ENCODE results near the gene TSPAN7. TPM values are rescaled to one million over a fixed set of nuclear protein-coding genes. Genes with fewer than 3 reads are reported as not detected.

TSPAN7 gene
- 10 to 100 TPM; 10.7 to 25.7 (median 16.0) TPM for total RNA-seq

GRCh38 chrX:38561126-38561868, at the start of gene TSPAN7:
Gene TSPAN7, plus strand, starts transcription at chrX:38561542. Its CDS starts 5 bp downstream, at chrX:38561547.
- Histone ChIP-seq H3K27ac (no peak within 1 kb of the TSS), H3K36me3 (no peaks in the 10 kb centered on the region), H3K4me1 (peaks cover 4% of the 10 kb centered on the region), H3K9me3 (no peaks in the 10 kb centered on the region), H3K27me3 (no peaks in the 10 kb centered on the region), H3K4me3 (peak within 1 kb of the TSS; percentile 52)
- peak; percentile 81 to 82 for DNase-seq (ENCODE audit: low spot score in 2 of 2)
- WGBS: 59% methylated on average over 66 of the region's 78 CpGs
- TF ChIP-seq POLR2A (IDR thresholded peaks at IDR 0.05): no peak
- no peak for TF ChIP-seq CTCF (IDR thresholded peaks at IDR 0.05)
- TF ChIP-seq POLR2AphosphoS5 (IDR thresholded peaks at IDR 0.05): no peak
- TF ChIP-seq EP300 (IDR thresholded peaks at IDR 0.05): no peak

- TF ChIP-seq POLR2A (IDR thresholded peaks at IDR 0.05) (no peak), CTCF (IDR thresholded peaks at IDR 0.05) (no peak), POLR2AphosphoS5 (IDR thresholded peaks at IDR 0.05) (no peak), EP300 (IDR thresholded peaks at IDR 0.05) (no peak)
- DNase-seq (ENCODE audit: low spot score in 2 of 2): no peak
- H3K4me1 ChIP-seq: no peaks in the 10 kb centered on the region
- H3K27me3 ChIP-seq: no peaks in the 10 kb centered on the region
- no peaks in the 10 kb centered on the region for H3K9me3 ChIP-seq
- no peak overlapping the region for H3K27ac ChIP-seq
- no peak overlapping the region for H3K4me3 ChIP-seq
- WGBS: 56% methylated on average over 5 of the region's 5 CpGs
- H3K36me3 ChIP-seq: no peaks in the 10 kb centered on the region
These were observed 48.1 kb upstream of the TSPAN7 start for GRCh38 chrX:38513112-38513742.

GRCh38 chrX:38514016-38514854, 47.1 kb upstream of the TSPAN7 start:
- Histone ChIP-seq H3K9me3 (no peaks in the 10 kb centered on the region), H3K27me3 (no peaks in the 10 kb centered on the region), H3K27ac (no peak overlapping the region)

GRCh38 chrX:38515291-38515690, 46.1 kb upstream of the TSPAN7 start:
- no peaks in the 10 kb centered on the region for H3K36me3 ChIP-seq
- no peak overlapping the region for H3K27ac ChIP-seq
- no peaks in the 10 kb centered on the region for H3K9me3 ChIP-seq
- TF ChIP-seq POLR2A (IDR thresholded peaks at IDR 0.05): no peak
- TF ChIP-seq EP300 (IDR thresholded peaks at IDR 0.05): no peak
- no peak for TF ChIP-seq POLR2AphosphoS5 (IDR thresholded peaks at IDR 0.05)
- no peak for TF ChIP-seq CTCF (IDR thresholded peaks at IDR 0.05)
- no peaks in the 10 kb centered on the region for H3K27me3 ChIP-seq
- 79% methylated on average over 1 of the region's 1 CpG for WGBS
- no peak overlapping the region for H3K4me3 ChIP-seq
- DNase-seq (ENCODE audit: low spot score in 2 of 2): no peak
- H3K4me1 ChIP-seq: no peaks in the 10 kb centered on the region

More at GRCh38 chrX:38514016-38514854, 47.1 kb upstream of the TSPAN7 start:
- TF ChIP-seq POLR2AphosphoS5 (IDR thresholded peaks at IDR 0.05) (no peak), CTCF (IDR thresholded peaks at IDR 0.05) (no peak), EP300 (IDR thresholded peaks at IDR 0.05) (no peak), POLR2A (IDR thresholded peaks at IDR 0.05) (no peak)
- no peak for DNase-seq (ENCODE audit: low spot score in 2 of 2)
- Histone ChIP-seq H3K4me1 (no peaks in the 10 kb centered on the region), H3K4me3 (no peak overlapping the region), H3K36me3 (no peaks in the 10 kb centered on the region)

Measured in suprapubic skin (tissue), 4 donors.